ENCODE measurements around the gene ADAMTS1.

DNA sequence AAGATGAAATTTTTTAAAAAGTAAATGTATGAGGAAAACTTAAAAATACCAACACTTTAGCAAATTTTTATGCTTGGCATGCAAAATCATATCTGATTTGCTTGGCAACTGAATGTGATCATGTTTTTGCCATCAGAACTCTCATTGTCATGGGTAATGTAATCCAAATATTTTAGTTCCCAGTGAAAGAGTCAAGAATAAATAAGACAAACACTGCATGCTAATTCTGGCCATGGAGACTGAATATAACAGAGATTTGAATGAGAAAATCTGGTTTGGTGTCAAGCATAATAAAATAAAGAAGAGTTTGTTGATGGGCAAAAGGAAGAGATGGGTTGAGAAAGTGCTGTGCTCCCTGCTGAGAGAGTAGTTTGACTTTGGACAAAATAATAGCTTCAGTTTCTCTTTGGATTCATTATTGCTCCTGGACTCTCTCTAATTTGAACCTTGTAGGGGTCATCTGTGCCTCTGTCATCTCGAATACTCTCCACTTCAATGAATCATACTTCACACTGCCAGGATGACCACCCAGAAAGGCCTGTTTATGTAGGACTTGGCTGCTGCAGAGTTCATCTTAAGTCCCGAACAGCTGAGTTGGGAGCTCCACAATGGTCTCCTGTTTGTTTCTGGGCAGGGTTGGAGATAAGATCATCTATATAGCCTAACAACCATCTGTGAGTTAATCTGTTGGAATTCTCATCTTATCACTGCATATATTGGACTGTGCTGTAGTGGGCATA is 34.4 kb downstream of the ADAMTS1 start:
- TF ChIP-seq POLR2A (IDR thresholded peaks at IDR 0.05; ENCODE audit: low read depth, low read length) (no peak), POLR2AphosphoS5 (IDR thresholded peaks at IDR 0.05; ENCODE audit: low read depth, low read length) (no peak)

Data from GM12892 (cell line).